ENCODE measurements around the gene SLC17A4. TPM values are rescaled to one million over a fixed set of nuclear protein-coding genes. Genes with fewer than 3 reads are reported as not detected.
"Not testable (repeated sequence)": the region's sequence is repeated elsewhere in the genome, so short reads cannot be mapped to it uniquely, and the experiment has no call there.

SLC17A4 gene
- total RNA-seq (2014; rRNA removed; shearing (Covaris generic)) = not detected in 2 replicates

GRCh38 chr6:25754535-25754934 lies at the start of gene SLC17A4:
SLC17A4 (plus strand) TSS chr6:25754742; CDS start chr6:25761963, 7,221 bp downstream.
- DNase-seq (ENCODE audit: low spot score) = no peak

- no peak for DNase-seq (ENCODE audit: low spot score)
Measured at GRCh38 chr6:25706314-25707014, 48.1 kb upstream of the SLC17A4 start.

GRCh38 chr6:25709761-25710160 lies 44.8 kb upstream of the SLC17A4 start:
- DNase-seq (ENCODE audit: low spot score) = no peak

GRCh38 chr6:25710287-25710686 lies 44.3 kb upstream of the SLC17A4 start:
- no peak for DNase-seq (ENCODE audit: low spot score)

- DNase-seq (ENCODE audit: low spot score) = no peak
Measured at GRCh38 chr6:25713824-25714223, 40.7 kb upstream of the SLC17A4 start.

- DNase-seq (ENCODE audit: low spot score) = no peak
Measured at GRCh38 chr6:25714765-25715164, 39.8 kb upstream of the SLC17A4 start.

GRCh38 chr6:25715794-25716193 lies 38.7 kb upstream of the SLC17A4 start:
- no peak for DNase-seq (ENCODE audit: low spot score)

- peak; percentile 32 for DNase-seq (ENCODE audit: low spot score)
Measured at GRCh38 chr6:25717866-25718740, 36.4 kb upstream of the SLC17A4 start.

GRCh38 chr6:25726122-25726911 lies 28.2 kb upstream of the SLC17A4 start:
- DNase-seq (ENCODE audit: low spot score) = no peak

- no peak for DNase-seq (ENCODE audit: low spot score)
Measured at GRCh38 chr6:25727028-25727427, 27.5 kb upstream of the SLC17A4 start.

GRCh38 chr6:25730907-25731306 lies 23.6 kb upstream of the SLC17A4 start:
- no peak for DNase-seq (ENCODE audit: low spot score)

- DNase-seq (ENCODE audit: low spot score) = no peak
Measured at GRCh38 chr6:25731721-25732120, 22.8 kb upstream of the SLC17A4 start.

- no peak for DNase-seq (ENCODE audit: low spot score)
Measured at GRCh38 chr6:25732468-25733198, 21.9 kb upstream of the SLC17A4 start.

GRCh38 chr6:25735261-25735660 lies 19.3 kb upstream of the SLC17A4 start:
- no peak for DNase-seq (ENCODE audit: low spot score)

GRCh38 chr6:25743868-25744267 lies 10.7 kb upstream of the SLC17A4 start:
- DNase-seq (ENCODE audit: low spot score) = no peak

GRCh38 chr6:25745836-25746235 lies 8.7 kb upstream of the SLC17A4 start:
- DNase-seq (ENCODE audit: low spot score) = no peak

GRCh38 chr6:25746968-25747367 lies 7.6 kb upstream of the SLC17A4 start:
- DNase-seq (ENCODE audit: low spot score) = no peak

GRCh38 chr6:25747477-25747876 lies 7.1 kb upstream of the SLC17A4 start:
- no peak for DNase-seq (ENCODE audit: low spot score)

- no peak for DNase-seq (ENCODE audit: low spot score)
Measured at GRCh38 chr6:25748049-25748448, 6.5 kb upstream of the SLC17A4 start.

GRCh38 chr6:25748601-25749517 lies 5.7 kb upstream of the SLC17A4 start:
- DNase-seq (ENCODE audit: low spot score) = not testable (repeated sequence)

All from A172 (cell line).